ENCODE data around the gene RFC2. TPM values are rescaled to one million over a fixed set of nuclear protein-coding genes. Genes with fewer than 3 reads are reported as not detected.

RFC2 gene
- polyA plus RNA-seq, 2 of the 4 experiments (the other 2 are of a cell fraction): 44.6 to 71.2 TPM

Small RNA genes within 50 kb of the gene (small RNA-seq; reads per million reads assigned to genes)
- 14.4 to 2,563 (median 1,743) reads per million in 6 experiments for gene MIR590

Other genes starting within 250 kb of the RFC2 start
- gene ELN, start 226.2 kb downstream of the RFC2 start, polyA plus RNA-seq (2011; rRNA removed): 0.08 and 0.16 TPM in 2 replicates
- 0.09 to 0.16 TPM (median 0.12 TPM) in 3 replicates for gene ELN, start 226.2 kb downstream of the RFC2 start, polyA plus RNA-seq (2017; fragmentation: RNase III; extraction: RNeasy Plus Mini Kit Qiagen cat#74134 plus additional on column Dnase treatment)
- gene LIMK1, start 170.6 kb downstream of the RFC2 start, polyA plus RNA-seq (2011; rRNA removed): 17.6 and 25.3 TPM in 2 replicates
- gene LIMK1, start 170.6 kb downstream of the RFC2 start, polyA plus RNA-seq (2017; fragmentation: RNase III; extraction: RNeasy Plus Mini Kit Qiagen cat#74134 plus additional on column Dnase treatment): 28.9 to 31.8 TPM (median 28.9 TPM) in 3 replicates
- 300 and 364 TPM in 2 replicates for gene EIF4H, start 80.0 kb downstream of the RFC2 start, polyA plus RNA-seq (2011; rRNA removed)
- 343 to 377 TPM (median 361 TPM) in 3 replicates for gene EIF4H, start 80.0 kb downstream of the RFC2 start, polyA plus RNA-seq (2017; fragmentation: RNase III; extraction: RNeasy Plus Mini Kit Qiagen cat#74134 plus additional on column Dnase treatment)
- gene LAT2, start 44.4 kb downstream of the RFC2 start, polyA plus RNA-seq (2011; rRNA removed): 2.9 and 3.0 TPM in 2 replicates
- 0.83 to 1.0 TPM (median 0.97 TPM) in 3 replicates for gene LAT2, start 44.4 kb downstream of the RFC2 start, polyA plus RNA-seq (2017; fragmentation: RNase III; extraction: RNeasy Plus Mini Kit Qiagen cat#74134 plus additional on column Dnase treatment)
- 3.7 and 5.7 TPM in 2 replicates for gene CLIP2, start 35.0 kb upstream of the RFC2 start, polyA plus RNA-seq (2011; rRNA removed)
- 9.2 to 17.0 TPM (median 15.5 TPM) in 3 replicates for gene CLIP2, start 35.0 kb upstream of the RFC2 start, polyA plus RNA-seq (2017; fragmentation: RNase III; extraction: RNeasy Plus Mini Kit Qiagen cat#74134 plus additional on column Dnase treatment)
- gene GTF2IRD1, start 199.5 kb upstream of the RFC2 start, polyA plus RNA-seq (2011; rRNA removed): 20.5 and 23.2 TPM in 2 replicates
- gene GTF2IRD1, start 199.5 kb upstream of the RFC2 start, polyA plus RNA-seq (2017; fragmentation: RNase III; extraction: RNeasy Plus Mini Kit Qiagen cat#74134 plus additional on column Dnase treatment): 19.9 to 21.7 TPM (median 21.5 TPM) in 3 replicates